LoVo (cell line): ENCODE results near the gene PAGE4.
A peak's percentile ranks its signal among the peaks of the same experiment; 100 is the strongest.

Experiments used
- DNase-seq: peaks from one replicate; pipeline ENCODE4 v3.0.0-alpha.2; 2016; ENCODE audit warnings: low spot score

The PAGE4 gene, protein sequence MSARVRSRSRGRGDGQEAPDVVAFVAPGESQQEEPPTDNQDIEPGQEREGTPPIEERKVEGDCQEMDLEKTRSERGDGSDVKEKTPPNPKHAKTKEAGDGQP

DNA sequence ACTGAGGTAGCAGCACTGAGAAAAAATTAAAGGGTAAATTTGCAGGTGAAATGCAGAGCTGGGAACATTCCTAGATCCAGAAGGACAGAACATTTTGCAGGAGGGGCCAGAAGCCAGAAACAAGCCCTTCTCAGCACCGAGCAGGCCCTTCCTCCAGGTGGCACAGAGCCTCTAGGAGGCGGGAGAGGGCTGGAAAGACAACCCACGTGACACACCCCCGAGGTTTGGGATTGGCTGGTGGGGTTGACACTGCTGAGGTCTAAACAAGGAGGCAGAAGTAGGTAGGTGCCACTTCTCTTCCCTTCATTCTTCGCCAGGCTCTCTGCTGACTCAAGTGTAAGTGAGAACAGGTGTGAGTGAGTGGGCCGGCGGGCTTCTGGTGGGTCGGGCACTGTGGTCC, at the start of gene PAGE4:
Gene PAGE4 (plus strand): TSS at position 288 of the 400 bp plus-strand sequence. CDS start 1,126 bp downstream, outside the sequence.
- DNase-seq: no peak

DNA sequence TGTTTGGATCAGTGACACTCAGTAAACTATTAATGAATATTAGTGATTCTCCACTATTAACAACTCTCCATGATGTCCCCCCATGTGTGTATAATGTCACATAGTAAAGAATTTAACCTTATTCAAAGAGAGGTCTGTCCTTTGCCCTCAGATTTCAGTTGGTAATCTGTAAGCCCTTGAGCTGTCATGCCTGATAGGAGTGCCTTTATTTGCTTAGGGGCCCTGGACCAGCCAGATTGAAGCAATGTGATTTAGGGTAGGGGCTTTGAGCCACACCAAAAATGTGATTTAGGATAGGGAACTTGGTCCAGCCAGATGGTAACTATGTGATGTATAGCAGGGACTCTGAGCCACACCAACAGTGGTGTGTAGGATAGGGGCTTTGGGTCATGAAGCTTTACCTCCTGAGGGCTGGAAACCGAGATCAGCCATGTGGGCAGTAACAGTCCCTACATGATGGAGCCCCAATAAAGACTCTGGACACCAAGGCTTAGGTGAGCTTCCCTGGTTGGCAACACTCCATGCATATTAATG, 44.3 kb upstream of the PAGE4 start:
- no peak for DNase-seq

DNA sequence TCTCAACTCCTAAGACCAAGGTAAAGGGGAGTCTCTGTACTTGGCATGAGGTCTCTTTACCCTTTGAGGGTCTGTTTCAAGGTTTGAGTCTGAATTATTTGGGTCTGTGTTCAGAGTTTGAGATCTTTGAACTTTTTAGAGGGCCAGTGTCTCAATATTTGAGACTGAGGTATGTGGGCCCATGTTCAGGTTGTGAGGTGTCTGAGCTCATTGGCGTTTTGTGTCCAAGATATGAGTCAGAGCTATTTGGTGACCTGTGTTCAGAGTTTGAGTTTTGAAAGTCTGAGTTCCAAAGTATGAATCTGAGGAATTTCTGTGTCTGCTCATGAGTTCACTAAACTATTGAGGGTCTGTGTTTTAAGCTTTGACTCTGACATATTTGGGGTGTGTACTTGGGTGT, 36.7 kb upstream of the PAGE4 start:
- DNase-seq: no peak

DNA sequence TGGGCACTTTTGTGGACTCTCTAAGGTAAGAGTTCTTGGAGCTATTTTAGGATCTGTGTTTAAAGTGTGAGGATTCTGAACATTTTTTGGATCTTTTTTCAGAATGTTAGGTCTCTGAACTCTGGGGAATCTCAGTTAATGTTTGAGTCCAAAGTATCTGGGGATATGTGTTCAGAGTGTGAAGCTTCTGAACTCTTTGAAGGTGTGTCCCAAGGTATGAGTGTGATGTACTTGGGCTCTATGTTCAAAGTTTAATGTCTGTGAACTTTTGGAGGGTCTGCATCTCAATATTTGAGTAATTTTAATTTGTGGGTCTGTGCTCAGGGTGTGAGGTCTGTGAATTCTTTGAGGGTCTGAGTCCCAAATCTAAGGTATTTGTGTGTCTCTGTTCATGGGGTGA, 35.4 kb upstream of the PAGE4 start:
- DNase-seq: no peak

DNA sequence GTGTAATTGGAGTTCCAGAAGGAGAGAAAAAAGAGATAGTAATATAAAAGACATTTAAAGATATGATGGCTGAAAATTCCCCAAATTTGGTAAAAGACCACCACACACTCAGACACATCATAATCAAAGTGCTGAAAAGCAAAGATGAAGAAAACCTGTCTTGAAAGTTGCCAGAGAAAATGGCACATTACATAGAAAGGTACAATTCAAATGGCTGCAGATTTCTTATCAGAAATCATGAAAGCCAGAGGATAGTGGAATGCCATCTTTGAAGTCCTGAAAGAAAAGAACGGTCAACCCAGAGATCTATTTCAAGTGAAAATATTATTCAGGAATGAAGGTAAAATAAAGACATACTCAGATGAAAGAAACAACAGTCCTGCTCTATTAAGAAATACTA, 29.3 kb upstream of the PAGE4 start:
- no peak for DNase-seq

DNA sequence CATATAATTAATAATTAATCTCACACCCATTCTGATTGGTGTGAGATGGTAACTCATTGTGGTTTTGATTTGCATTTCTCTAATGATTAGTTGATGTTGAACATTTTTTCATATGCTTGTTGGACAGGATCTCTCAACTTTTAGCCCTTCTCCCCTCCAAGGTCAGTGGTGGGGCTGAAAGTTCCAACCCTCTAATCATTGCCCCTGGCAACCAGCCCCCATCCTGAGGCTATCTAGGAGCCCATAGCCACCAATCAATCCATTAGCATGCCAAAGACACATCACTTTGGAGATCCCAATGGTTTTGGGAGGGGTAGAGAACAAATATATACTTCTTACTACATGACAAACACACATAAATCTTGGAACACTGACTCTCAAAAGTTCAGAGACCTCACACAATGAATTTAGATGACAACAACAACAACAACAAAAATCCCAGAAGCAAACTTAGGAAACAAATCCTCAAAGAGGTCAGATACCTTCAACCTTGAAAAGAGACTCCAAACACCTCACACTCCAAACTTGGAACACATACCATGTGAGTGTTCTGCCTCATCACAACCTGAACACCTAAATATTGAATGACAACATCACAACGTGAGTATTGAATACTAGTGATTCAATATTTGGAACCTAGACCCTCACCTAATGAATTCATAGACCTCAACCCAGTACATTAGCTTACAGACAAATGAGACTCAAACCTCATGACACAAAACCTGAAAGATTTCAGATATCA, 19.0 kb upstream of the PAGE4 start:
- no peak for DNase-seq

DNA sequence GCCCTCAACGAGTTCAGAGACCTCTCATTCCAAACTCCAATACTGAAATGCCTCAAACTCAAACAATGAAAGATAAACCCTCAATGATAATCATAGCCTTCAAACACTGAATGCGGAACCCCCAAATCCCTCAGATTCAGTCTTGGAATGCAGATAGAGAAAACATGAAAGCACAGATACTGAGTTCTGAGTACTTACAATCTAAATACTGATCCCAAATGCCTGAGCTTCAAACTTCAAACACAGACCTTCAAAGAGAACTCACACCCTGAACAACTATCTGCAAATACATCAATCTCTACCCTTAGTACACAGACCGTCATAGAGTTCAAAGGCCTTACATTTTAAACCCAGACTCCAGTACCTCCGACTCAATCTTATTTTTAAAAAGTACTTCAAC, 16.9 kb upstream of the PAGE4 start:
- no peak for DNase-seq

DNA sequence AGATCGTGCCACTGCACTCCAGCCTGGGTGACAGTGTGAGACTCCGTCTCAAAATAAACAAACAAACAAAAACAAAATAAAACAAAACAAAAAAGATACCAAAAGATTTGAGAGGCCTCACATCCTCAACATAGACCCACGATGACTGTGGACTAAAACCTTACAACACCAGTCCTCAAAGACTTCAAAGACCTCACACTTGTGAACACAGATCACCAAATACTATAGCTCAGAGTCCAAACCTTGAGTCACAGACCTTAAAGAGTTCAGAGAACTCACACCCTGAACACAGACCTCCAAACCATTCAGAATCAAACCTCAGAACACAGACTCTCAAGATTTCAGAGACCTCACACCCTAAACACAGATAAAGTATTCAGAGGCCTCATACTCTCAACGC, 12.7 kb upstream of the PAGE4 start:
- no peak for DNase-seq

DNA sequence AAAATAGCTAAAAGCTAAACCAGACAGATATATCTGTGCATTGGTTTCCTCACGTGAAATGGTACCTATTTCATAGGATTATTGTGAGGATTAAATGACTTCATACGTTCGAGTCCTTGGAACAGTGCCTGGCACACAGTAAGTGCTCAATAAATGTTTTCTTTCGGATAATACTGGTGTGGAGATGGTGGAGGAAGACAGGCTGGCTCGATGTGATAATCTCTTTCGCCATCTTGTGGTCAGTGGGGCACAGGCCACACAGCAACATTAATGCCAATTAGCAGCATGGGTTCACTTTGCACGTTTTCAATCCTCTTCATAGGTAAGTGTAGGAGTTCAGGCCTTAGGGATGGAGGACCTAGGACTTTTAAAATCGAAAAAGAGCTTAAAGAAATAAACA, 9.3 kb downstream of the PAGE4 start:
- peak; percentile 23 for DNase-seq

DNA sequence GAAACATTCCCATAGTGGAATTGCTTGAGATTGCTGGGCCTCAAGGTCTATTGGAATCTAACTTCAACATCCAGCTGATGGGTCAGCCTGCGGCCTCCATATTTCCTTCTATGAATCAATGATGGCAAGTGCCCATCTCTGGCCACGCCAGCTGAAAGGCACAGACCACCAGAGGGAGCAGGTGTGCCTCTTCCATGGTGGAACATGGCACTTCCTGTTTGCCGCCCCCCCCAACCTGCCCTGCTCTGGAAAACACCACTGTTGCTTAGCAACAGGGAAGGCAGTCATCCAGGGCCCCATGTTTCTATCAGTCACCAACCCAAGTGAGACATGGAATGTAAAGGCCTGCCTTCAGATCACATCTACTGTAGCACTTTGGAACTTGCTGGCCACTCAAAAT, 11.6 kb downstream of the PAGE4 start:
- peak; percentile 18 for DNase-seq

DNA sequence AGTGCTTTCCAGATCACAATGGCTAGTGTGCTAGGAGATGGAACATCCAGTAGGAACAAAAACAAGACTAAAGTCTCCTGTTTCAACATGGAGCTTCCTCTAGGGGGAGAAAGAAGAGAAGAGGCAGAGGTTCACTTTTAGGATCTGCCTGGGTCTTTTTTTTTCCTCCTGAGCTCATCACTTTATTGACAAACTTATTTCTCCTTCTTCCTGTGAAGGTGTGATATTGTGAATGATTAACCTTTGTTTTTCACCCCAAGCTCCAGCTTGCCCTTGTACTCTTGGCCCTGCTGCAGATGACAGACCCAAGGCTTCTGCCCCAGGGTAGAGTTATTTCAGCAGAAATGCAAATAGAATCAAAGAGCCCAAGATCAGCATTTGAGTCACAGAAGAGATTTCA, 13.5 kb downstream of the PAGE4 start:
- DNase-seq: no peak

DNA sequence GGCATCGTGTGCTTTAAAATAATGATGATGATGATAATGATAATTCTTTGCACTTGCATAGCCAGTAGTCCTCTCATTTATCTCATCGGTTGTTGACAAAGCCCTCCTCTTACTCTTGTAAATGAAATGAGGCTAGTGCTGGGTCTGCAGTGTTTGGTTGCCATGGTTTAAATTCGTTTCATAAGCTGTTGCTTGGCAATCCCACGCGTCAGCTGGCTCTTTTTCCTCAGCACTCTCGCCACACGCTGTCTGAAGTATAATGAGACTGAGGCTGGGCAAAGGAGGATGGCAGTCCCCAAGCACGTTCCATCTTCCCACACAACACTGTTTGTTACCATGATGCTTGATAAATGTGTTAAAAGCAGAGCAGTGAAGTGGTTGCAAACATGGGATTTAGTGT, 15.5 kb downstream of the PAGE4 start:
- DNase-seq: no peak

DNA sequence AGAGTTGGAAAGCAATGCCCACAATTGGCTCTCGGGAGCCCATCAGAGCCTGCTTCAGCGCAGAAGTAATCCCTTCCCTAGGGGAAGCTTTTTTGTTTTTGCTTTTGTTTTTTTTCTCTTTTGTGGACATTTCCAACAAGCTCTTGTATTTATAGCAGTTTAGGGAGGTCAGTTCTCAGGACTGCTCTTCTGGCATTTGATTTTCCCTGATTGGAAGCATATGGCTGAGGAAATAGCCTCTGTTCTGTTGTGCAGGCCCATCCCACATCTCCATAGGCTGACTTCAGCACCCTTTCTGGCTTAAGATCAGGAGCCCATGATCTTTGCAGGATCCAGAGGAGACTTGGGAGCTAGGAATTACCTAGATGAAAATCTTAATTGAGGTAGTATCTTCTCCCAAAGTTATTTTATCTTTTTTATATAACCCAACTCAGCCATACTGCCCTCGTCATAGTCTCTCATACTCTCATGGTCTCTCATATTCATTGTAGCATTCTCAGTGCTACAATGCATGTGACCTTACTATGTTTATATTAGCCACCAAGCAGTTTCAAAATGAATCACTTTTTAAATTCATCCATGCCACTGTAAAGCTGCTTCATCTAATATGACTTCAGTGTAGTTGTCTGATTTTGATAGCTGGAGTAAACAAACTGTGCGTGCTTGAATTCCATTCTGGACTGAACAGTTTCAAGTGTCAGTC, 16.7 kb downstream of the PAGE4 start:
- DNase-seq: no peak

DNA sequence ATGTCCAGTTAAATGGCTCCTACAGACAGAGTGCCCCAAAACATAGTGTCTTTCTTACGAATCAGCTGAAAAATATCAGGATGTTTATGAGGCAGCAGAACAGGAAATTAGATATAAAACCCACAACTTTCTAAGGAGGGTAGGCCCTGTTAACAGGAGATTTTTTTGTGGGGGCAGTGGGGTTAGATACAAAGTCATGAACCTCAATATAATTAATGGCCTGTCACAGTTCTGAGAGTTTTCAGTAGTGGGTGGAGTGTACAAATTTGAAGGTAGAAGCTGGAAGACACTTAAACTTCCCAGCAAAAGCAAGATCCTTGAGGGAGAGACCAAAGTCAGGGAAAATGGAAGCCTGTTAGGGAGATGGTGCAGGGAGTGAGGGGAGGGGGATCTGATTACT, 17.4 kb downstream of the PAGE4 start:
- DNase-seq: no peak

DNA sequence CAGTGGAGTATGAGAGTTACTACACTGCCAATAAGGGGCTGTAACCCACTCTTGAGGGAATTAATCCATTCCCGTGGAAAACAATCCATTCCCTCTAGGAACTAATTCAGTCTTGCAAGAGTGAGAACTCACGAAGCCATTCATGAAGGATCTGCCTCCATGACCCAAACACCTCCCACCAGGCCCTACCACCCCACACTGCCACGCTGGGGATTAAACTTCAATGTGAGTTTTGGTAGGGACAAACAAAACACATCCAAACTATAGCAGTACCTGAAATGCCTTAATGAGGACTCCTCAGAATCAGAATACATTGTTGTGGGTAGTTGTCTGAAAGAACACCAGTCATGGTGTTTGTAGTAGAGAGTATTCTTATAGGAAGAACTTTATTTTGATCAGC, 19.2 kb downstream of the PAGE4 start:
- DNase-seq: no peak

DNA sequence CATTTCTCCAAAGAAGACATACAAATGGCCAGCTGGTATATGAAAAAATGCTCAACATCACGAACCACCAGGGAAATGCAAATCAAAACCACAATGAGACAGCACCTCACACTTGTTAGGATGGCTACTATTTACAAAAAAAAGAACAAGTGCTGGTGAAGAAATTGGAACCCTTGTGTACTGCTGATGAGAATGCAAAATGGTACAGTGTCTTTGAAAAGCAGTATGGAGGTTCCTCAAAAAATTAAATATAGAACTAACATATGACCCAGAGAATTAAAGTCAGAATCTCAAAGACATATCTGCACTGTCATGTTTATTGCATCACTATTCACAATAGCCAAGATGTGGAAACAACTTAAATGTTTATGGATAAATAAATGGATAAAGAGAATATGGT, 20.9 kb downstream of the PAGE4 start:
- DNase-seq: no peak

DNA sequence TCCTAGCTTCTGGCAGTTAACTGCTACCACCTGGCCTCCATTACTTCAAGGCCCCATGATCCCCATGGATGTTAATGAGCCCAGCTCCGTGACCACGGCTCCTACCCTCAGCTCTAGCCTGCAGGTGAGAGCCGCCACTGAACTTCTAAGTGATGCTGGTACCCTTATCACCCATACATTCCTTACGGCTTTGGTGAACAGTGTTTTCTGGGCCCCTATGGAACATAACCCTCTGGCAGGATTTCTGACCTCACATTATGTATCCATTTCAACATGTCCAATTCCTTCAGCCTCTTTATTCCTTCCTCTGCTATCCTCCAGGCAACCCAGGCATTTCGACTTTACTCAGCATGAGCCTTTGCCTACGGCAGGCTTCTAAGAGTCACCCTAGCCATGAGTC, 24.6 kb downstream of the PAGE4 start:
- no peak for DNase-seq

DNA sequence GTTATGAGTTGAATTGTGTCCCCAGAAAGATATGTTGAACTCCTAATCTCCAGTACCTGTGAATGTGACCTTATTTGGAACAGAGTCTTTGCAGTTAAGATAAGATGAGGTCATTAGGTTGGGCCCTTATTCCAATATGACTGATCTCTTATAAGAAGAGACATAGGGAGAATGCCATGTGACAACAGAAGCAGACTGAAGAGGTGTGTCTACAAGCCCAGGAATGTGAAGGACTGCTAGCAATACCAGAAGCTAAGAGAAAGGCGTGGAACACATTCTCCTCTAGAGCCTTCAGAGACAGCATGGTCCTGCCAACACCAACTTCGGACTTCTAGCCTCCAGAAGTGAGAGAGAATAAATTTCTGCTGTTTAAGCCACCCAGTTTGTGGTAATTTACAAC, 27.7 kb downstream of the PAGE4 start:
- DNase-seq: no peak

DNA sequence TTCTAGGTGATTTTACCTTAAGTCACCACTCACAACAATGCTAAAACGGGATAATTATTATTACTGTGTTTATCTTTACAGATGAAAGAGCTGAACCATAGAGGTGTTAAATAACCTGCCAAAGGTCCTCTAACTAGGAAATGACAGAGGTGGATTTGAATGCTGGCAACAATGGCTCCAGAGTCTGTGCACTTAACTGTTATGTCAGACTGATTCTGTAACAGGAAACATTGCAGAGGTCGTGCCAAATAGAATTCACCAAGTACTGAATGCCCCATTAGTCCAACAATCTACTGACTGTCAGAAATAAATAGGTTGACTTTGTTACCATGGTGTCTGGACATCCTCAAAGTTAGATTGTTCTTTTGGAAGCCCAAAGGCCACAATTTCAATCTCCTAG, 29.2 kb downstream of the PAGE4 start:
- DNase-seq: no peak

DNA sequence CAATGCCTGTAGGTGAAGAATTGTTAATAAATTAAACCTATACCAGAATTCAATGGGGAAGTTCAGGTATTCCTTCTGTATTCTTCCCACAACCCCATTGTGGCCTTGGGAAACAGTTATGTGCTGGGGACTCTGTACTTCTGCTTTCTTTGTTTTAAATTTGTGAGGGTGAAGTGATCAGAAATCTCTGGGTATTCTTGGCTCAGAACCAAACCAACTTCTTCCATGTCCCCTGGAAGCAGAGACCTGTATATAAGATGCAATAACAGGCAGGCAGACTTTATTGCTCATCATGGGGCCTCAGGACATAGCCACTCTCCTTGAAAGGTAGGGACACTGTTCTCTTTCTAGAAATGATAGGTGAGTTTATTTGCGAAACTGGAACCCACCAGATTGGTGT, 30.4 kb downstream of the PAGE4 start:
- DNase-seq: no peak

DNA sequence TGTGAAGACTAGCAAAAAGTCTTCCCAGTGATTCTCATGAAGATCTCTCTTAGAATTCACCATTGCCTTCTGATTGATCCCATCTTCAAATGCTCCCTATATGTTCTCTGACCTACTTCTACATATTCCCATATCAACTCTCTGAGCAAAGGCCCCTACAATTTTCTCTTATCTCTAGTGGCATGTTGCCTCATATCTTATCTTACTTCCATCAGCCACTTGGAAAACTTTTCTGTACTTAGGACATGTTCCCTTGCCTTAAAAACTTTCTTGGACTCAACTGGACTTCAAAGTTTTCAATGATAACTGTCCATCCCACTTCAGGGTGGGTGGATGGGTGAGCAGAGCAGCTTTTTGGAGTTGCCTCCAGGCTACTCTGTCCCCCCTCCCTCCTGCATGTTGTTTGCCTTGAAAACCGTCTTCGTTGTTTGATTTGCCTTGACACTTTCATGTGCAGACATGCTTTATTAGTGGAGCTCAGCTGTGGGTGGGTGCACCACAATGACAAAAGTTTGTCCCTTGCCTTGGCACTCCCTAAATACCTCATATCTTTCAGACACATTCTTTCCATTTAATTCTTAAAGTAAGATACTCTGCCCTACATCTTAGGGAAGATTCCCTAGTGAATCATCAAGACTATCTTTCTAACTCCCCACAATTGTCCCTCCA, 31.9 kb downstream of the PAGE4 start:
- no peak for DNase-seq

DNA sequence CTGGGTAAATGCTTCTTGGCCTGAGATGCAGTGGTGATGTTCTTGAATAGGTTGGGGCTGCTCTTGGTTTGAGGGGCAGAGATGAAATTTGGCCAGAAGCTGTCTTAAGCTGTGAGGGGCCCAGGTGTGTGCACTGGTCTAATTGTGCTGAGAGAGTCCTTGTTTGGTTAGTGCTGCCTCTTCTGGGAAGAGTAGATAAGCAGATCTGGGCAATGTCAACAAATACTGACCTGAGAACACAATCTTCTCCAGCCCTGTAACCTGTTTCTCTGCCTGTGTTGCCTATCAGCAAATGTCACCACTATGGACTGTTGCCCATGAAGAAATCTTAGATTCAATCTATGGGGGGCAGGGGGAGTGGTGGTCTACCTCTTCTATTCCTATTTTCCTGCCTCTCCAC, 33.0 kb downstream of the PAGE4 start:
- DNase-seq: no peak

DNA sequence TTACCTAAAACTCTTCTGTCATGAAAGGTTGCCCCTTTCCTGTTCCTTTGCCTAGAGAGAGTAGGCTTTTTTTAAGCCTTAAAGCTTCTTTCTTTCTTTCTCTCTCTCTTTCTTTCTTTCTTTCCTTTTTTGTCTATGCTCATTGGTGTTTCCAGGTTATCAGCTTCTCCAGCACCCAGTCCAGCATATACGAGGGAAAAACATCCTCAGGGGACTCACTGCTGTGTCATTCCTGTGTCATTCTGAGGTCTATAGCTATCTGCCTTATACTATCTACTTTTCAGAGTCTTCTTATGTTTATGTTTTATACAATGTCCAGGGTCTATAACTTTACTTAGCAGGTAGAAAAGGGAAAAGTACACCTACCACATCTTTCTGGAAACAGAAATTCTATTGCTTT, 39.6 kb downstream of the PAGE4 start:
- DNase-seq: no peak
